GM12874 (cell line): ENCODE measurements around the gene TSPAN8.

Experiments used
- CTCF ChIP-seq: IDR thresholded peaks from 2 replicates; pipeline ENCODE4 v1.5.1; 2011; ENCODE audit warnings: low read depth, mild to moderate bottlenecking, control low read depth, low read length, moderate library complexity; ENCODE audit not compliant: insufficient read depth

The TSPAN8 gene

DNA sequence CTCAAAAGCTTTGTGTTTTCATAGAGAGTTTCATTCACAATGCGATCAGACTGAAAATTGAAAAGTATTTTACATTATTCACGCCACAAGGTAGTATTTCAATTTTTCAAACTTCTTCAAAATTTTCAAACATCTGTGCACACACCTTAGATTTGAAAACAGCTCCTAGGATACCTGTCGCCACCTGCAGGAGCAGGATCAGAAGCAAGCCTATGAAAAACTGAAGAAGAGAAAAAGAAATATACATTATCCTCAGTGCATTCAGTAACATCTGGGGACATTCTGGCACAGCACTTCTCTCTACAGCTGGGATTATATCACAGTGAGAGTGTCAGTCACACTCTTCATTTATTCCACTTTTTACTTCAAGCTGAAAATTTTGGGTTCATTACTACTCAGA lies 19.8 kb downstream of the TSPAN8 start:
- no peak for TF ChIP-seq CTCF

- TF ChIP-seq CTCF = no peak
These were observed 22.0 kb downstream of the TSPAN8 start for GRCh38 chr12:71135812-71136176.

DNA sequence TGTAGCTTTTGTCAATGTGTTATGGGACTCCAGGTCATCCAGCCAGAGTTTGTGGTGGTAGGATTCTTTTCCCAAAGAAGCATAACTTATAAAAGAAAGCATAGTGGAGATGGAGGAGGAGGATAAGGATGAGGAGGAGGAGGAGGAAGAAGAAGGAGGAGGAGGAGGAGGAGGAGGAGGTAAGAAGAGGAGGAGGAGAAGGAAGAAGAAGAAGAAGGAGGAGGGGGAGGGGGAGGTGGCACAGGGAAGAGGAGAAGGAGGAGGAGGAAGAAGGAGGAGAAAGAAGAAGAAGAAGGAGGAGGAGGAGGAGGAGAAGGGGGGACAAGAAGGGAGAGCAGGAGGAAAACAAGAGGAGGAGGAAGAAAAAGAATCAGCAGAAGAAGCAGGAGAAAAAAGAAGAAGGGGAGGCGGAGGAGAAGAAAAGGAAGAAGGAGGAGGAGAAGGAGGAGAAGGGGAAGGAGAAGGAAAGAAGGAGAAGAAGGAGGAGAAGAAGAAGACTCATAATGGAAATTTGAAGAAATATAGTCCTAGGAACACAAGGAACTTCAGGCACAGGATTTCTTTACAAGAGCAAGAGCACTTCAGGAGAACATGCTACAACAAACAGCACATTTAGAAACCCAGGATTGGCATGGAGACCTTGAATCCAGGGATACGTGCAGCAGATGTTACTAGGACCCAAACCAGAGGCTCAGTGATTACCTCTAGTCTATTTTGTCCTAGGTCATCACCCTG lies 22.6 kb downstream of the TSPAN8 start:
- TF ChIP-seq CTCF = no peak

DNA sequence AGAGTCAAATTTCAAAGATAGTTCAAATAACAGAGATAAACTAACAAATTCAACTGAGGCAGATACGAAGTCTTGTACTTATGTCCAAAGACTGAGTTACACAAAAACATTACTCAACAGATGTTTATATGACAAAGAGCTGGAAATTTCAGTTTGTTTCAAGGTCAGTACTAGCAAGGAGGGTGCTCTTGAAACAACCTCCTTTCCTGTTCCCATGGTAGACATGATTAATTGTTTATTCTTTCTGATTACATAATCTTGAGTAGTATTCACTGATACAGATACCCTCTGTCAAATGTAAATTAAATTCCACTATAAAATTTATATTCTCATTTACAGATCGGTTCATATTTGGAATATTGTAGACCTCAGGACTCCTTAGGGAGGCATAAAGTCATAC lies 23.4 kb downstream of the TSPAN8 start:
- no peak for TF ChIP-seq CTCF

DNA sequence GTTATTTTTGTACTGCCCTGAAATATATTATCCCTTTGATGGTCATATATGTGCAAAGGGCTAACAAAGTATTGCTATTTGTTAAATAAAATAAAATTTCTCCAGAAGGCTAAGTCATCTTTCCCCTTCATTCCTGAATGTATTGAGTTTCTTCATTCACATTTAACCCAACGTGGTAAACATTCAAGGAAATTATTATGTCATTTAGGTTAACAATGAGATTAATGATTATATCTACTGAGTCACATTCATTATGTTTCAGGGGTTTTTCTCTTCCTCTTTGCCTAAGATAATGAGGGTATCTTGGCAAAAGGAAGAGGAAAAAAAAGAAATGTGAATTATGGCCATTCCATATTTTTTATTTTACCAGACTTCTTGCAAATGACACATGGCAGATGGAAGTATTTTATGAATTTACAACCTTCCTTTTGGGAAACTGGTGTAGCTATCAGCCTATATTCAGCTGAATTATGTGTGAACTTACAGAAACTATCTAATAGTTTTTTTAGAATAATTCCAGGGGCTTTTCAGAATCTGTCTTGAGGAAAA lies 27.2 kb downstream of the TSPAN8 start:
- no peak for TF ChIP-seq CTCF

DNA sequence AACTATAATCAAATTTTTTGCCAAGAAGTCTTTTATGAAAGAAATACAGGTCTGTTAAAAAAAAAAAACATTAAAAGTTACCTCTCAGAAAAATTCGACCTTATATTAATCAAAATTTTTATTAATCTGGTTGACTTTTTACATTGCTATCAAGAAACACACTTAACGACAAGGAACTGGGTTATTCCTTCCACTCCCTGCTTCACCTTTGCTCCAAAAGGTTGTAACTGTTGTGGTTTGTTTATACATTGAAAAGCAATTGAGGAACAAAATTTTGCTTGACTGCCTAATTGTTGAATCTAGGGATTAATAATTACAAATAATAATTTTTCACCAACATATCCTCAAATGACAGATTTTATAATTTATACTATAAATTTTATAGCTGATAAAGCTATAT lies 28.4 kb downstream of the TSPAN8 start:
- no peak for TF ChIP-seq CTCF

GRCh38 chr12:71128191-71128788 lies 29.5 kb downstream of the TSPAN8 start:
- TF ChIP-seq CTCF = no peak
